CD4-positive, alpha-beta T cell treated with Interleukin-2 at 100 ng/mL for 4 hours (primary cell): ENCODE data around the gene OR10R2.
"Not testable (repeated sequence)": the region's sequence is repeated elsewhere in the genome, so short reads cannot be mapped to it uniquely, and the experiment has no call there.

Experiments
- DNase-seq: peaks from one replicate; pipeline ENCODE4 v3.0.0-alpha.2; 2020; ENCODE audit warnings: low spot score

OR10R2 gene

DNA sequence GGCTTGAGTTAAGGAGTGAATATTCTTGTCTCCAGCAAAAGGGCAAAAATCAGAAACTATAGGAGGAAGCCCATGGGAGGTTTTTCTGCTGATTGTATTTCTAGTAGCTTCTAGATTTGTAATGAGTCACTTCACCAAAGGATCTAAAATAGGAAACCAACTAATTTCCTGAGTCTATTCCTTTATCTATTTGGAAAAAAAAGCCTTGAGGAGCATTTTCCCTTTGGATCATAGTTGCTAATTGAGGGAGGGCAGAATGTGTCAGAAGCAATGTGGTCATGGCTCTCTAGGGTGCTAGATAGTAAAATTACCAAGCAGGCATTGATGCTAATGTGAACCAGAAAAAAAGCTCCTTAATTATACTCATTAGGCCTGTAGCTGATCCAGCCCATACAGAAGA lies at the start of gene OR10R2:
OR10R2 (plus strand) TSS at position 301 of the 400 bp plus-strand sequence. CDS start 106 bp downstream, outside the sequence.
- DNase-seq = no peak

DNA sequence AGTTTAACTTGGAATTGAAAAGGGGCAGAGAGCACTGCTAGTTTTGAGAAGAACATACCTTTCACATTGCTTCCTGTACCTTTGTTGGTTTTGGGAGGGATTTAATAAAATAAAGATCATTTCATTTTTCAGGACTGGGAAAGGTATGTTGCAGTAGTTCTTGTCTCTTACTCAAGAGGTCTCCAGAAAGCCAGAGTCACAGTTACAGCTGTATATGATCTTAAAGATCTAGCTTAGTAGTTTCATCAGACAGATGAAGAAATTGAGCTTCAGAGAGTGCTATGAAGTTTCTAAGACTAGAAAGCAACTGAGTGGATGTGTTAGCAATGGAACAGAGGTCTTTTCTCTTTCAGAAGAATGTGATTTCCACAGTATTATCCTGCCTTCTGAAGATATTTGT lies 47.0 kb upstream of the OR10R2 start:
- DNase-seq = no peak

DNA sequence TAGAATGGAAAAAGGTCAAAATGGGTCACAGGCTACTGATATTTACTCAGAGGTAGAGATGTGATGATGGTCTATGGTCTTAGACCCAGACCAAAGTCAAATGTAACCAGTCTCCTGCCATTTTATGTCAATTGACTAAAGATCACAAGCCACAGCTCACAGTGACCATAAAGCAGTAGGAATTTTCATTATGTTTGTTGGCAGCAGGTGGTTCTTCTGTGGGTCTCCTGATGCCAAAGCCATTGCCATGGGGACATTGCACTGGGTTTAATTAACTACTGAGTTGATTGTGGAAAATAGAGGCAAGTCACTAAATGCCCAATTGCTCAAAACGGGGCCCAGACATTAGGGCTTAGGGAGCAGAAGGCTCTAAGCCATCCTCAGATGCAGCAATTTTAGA lies 45.9 kb upstream of the OR10R2 start, which contains the start of gene OR10K2:
OR10K2 (minus strand) TSS at position 101 of the 400 bp plus-strand sequence. CDS start 5,371 bp downstream, outside the sequence.
- no peak for DNase-seq

- DNase-seq = not testable (repeated sequence)
These were observed 41.9 kb upstream of the OR10R2 start for GRCh38 chr1:158430163-158430562.

- no peak for DNase-seq
These were observed 37.3 kb upstream of the OR10R2 start for GRCh38 chr1:158434741-158435140.

- no peak for DNase-seq
These were observed 26.6 kb upstream of the OR10R2 start for GRCh38 chr1:158445376-158445775.

DNA sequence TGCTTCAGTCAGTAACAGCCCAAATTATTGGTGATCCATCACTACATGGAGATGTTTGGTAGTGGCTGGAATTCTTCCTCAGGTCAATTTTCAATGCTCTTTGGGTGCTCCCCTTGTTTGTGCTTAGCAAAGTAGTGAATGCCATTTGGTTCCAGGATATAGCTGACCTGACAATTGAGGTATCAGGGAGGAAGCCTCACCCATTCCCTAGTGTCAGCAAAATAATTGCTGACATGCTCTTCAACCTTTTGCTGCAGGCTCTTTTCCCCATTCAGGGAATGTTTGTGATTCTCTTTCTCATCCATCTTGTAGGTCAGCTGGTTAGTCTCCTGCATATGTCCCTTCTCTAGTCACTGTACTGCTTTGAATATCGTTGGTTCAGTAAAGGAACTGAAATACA lies 17.5 kb upstream of the OR10R2 start:
- no peak for DNase-seq

- no peak for DNase-seq
These were observed 14.8 kb upstream of the OR10R2 start for GRCh38 chr1:158457246-158457645.

GRCh38 chr1:158458263-158458662 lies 13.8 kb upstream of the OR10R2 start:
- no peak for DNase-seq

DNA sequence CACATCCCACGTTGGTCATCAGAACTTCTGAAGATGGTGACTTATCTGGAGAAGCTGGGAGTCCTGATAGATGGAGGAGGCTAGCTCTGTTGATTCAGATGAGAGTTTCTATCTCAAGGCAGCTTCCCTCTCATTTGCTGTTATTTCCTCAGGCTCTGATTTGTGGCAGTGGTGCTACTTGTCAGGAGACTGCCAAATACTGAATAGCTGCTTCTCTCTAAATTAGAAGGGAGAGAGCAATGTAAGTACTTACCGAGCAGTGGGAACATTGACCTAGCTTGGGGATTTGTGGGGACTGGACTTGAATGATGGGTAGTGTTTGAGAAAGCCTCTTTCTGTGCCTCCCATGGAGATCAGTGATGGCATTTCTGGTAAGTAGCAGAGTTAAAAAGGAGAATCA lies 10.5 kb upstream of the OR10R2 start, which contains the start of gene OR10K1:
OR10K1 (plus strand) TSS at position 301 of the 400 bp plus-strand sequence. CDS start 3,728 bp downstream, outside the sequence.
- no peak for DNase-seq

GRCh38 chr1:158485455-158485854 lies 13.4 kb downstream of the OR10R2 start:
- DNase-seq = no peak

- no peak for DNase-seq
These were observed 19.3 kb downstream of the OR10R2 start for GRCh38 chr1:158491316-158491715.

DNA sequence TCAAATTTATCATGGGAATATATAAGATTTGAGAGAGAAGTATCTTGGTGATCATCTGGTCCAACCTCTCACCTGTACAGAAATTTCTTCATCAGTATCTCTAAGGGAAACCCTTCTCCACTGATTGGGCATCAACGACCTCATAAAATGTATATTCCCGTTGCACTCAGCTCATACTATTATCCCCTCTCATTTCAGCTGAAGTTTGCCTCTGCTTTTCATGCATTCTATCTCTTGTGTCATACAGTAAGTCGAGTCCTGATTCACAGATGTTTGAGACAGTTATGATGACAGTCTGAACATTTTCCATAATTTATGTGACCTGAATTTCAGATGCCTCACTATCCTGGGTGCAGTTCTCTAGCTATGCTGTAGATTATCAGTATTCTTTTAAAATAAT lies 21.0 kb downstream of the OR10R2 start:
- DNase-seq = no peak

GRCh38 chr1:158494796-158495195 lies 22.8 kb downstream of the OR10R2 start:
- DNase-seq = no peak

- no peak for DNase-seq
These were observed 24.4 kb downstream of the OR10R2 start for GRCh38 chr1:158496374-158496773.

DNA sequence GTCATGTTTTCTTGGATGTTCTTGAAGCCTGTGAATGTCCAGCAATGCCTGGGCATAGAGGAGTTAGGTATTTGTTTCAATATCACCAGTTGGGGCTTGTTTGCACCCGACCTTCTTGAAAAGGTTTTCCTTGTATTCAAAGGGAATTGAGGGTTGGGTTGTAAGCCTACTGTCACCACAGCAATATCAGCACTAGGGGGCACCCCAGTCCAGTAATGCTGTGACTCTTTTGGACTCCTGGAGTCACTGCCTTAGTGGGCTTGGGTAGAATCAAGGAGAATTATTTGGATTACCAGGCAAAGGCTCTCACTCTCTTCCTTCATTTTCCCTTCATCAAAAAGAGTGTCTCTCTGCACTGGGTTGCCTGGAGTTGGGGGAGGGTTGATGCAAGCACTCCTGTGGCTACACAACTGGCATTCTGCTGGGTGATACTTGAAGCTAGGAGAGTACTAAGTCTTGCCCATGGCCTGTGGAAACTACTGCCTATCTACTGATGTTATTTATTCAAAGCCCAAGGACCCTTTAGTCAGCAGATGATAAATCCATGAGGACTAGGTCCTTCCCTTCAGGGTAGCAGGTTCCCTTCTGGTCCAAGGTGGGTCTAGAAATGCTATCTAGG lies 34.5 kb downstream of the OR10R2 start:
- DNase-seq = peak; percentile 36

DNA sequence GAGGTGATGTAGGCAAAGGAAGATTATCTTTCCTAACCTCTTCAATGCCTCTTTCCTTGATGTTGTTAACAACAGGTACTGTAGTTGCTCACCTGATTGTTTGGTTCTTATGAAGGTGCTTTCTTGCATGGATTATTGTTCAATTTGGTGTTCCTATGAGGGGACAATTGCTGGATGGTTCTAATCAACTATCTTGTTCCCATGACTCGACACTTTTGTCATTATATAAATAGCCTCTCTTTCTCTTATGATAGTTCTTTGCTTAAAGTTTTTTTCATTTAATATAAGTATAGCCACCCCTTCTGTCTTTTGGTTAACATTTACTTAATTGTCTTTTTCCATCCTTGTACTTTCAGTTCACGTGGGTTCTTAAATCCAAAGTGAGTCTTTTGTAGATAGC lies 35.5 kb downstream of the OR10R2 start:
- DNase-seq = no peak

DNA sequence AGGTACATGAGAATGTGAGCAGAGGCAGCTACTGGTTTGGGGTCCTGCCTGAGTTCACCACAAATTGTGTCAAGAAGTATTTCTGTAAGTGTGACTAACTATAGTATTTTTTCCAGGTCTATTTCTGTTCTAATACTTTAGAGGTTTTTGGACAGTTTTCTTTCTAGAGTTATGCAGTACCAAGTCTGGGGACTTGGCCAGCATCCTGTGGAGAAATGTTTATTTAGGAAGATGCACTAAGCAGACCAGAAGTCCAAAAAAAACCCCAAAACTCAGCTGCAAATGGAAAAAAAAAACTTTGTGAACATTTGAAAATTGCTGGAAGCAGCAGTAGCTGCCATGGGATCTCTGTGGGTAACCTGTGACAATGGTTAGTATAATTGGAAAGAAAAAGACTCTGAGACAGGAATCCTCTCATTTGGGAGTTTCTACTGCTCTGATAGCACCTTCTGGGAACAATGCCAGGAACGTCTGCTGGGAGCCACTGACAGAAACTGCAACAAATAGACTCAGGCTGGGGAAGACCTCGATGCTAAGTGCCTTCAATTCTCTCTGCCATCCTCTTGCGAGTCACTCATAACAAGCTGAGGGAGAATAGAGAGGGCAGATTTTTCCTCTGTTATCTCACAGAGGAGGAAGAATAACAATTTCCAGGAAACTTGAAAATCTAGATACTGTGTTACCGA lies 37.6 kb downstream of the OR10R2 start:
- DNase-seq = no peak

GRCh38 chr1:158516966-158517365 lies 44.9 kb downstream of the OR10R2 start:
- no peak for DNase-seq

GRCh38 chr1:158520021-158520420 lies 48.0 kb downstream of the OR10R2 start:
- DNase-seq = no peak

- DNase-seq = no peak
These were observed 49.1 kb downstream of the OR10R2 start for GRCh38 chr1:158520955-158521665.

GRCh38 chr1:158521666-158522058 lies 49.6 kb downstream of the OR10R2 start:
- DNase-seq = no peak
